MM.1S (cell line): Measurements from ENCODE around the gene PPP2R5C.

Experiments
- DNase-seq: peaks from one replicate; pipeline ENCODE4 v3.0.0-alpha.2; 2015
- H2AFZ ChIP-seq: fragments of 300-600 bp; sonication (generic); 2 replicates; pipeline ENCODE4 v1.6.0; 2016; ENCODE audit warnings: antibody characterized with exemption, low read length
- H3F3A ChIP-seq: fragments of 300-600 bp; sonication (generic); 2 replicates; pipeline ENCODE4 v1.6.1; 2016; ENCODE audit warnings: mild to moderate bottlenecking, antibody characterized with exemption, low read length, moderate library complexity, mixed read lengths; ENCODE audit not compliant: insufficient read depth
- H3K27ac ChIP-seq: fragments of 300-600 bp; sonication (generic); 2 replicates; pipeline ENCODE4 v1.5.1; 2016; ENCODE audit warnings: mild to moderate bottlenecking, low read length
- H3K27me3 ChIP-seq: fragments of 300-600 bp; sonication (generic); replicated peaks from 2 replicates; pipeline ENCODE4 v1.6.0; 2016; ENCODE audit warnings: low read length; ENCODE audit not compliant: insufficient read depth
- H3K36me3 ChIP-seq: fragments of 300-600 bp; sonication (generic); replicated peaks from 2 replicates; pipeline ENCODE4 v1.6.1; 2016; ENCODE audit warnings: mild to moderate bottlenecking, low read length, mixed read lengths; ENCODE audit not compliant: insufficient read depth
- H3K4me1 ChIP-seq: fragments of 300-600 bp; sonication (generic); 2 replicates; pipeline ENCODE4 v1.6.1; 2016; ENCODE audit warnings: low read length, mixed read lengths
- H3K4me2 ChIP-seq: fragments of 300-600 bp; sonication (generic); 2 replicates; pipeline ENCODE4 v1.6.0; 2016; ENCODE audit warnings: low read depth, low read length
- H3K4me3 ChIP-seq: fragments of 300-600 bp; sonication (generic); 2 replicates; pipeline ENCODE4 v1.5.1; 2016; ENCODE audit warnings: low read length, mixed read lengths
- H3K79me2 ChIP-seq: fragments of 300-600 bp; sonication (generic); 2 replicates; pipeline ENCODE4 v1.6.1; 2016; ENCODE audit warnings: mixed run types, low read length, mixed read lengths
- H3K9ac ChIP-seq: fragments of 300-600 bp; sonication (generic); 2 replicates; pipeline ENCODE4 v1.6.1; 2016; ENCODE audit warnings: low read length, mixed read lengths
- H3K9me2 ChIP-seq: fragments of 300-600 bp; sonication (generic); replicated peaks from 2 replicates; pipeline ENCODE4 v1.6.1; 2016; ENCODE audit warnings: mild to moderate bottlenecking, low read length, mixed read lengths; ENCODE audit not compliant: insufficient read depth
- H3K9me3 ChIP-seq: fragments of 300-600 bp; sonication (generic); replicated peaks from 2 replicates; pipeline ENCODE4 v1.6.1; 2016; ENCODE audit warnings: mild to moderate bottlenecking, low read length, mixed read lengths; ENCODE audit not compliant: insufficient read depth
- H4K20me1 ChIP-seq: fragments of 300-600 bp; sonication (generic); 2 replicates; pipeline ENCODE4 v1.6.1; 2016; ENCODE audit warnings: mild to moderate bottlenecking, low read length, moderate library complexity, mixed read lengths; ENCODE audit not compliant: insufficient read depth
- CTCF ChIP-seq: fragments of 300-600 bp; sonication (generic); IDR thresholded peaks from 2 replicates; pipeline ENCODE4 v1.5.1; 2016; ENCODE audit warnings: antibody characterized with exemption, low read length, mixed read lengths
- EZH2 ChIP-seq: fragments of 300-600 bp; sonication (generic); optimal IDR thresholded peaks from 2 replicates; pipeline ENCODE3; 2017; ENCODE audit warnings: low read depth, mild to moderate bottlenecking, antibody characterized with exemption, low read length, mixed read lengths
- EZH2phosphoT487 ChIP-seq: fragments of 300-600 bp; sonication (generic); IDR thresholded peaks from 2 replicates; pipeline ENCODE4 v1.6.1; 2018; ENCODE audit warnings: antibody characterized with exemption, low read length

PPP2R5C gene

GRCh38 chr14:101814934-101815333 lies 53.4 kb downstream of the PPP2R5C start:
- Histone ChIP-seq H3K9me2 (no peaks in the 10 kb centered on the region), H2AFZ (no peak overlapping the region), H3K79me2 (peaks cover 93% of the 10 kb centered on the region), H3K4me2 (no peak overlapping the region), H3K9ac (no peak overlapping the region), H3K9me3 (no peaks in the 10 kb centered on the region), H3K27ac (no peak overlapping the region), H3K4me1 (peaks cover 23% of the 10 kb centered on the region), H3F3A (peaks cover 3% of the 10 kb centered on the region), H3K36me3 (no peaks in the 10 kb centered on the region; the same call in 1 of the 2 replicates), H3K4me3 (no peak overlapping the region), H4K20me1 (no peaks in the 10 kb centered on the region), H3K27me3 (no peaks in the 10 kb centered on the region)
- DNase-seq: no peak
- no peak for TF ChIP-seq EZH2
- TF ChIP-seq EZH2phosphoT487: no peak
- TF ChIP-seq CTCF: no peak

GRCh38 chr14:101815994-101816393 lies 54.5 kb downstream of the PPP2R5C start:
- no peaks in the 10 kb centered on the region for H3K27me3 ChIP-seq
- no peaks in the 10 kb centered on the region; the same call in 1 of the 2 replicates for H3K36me3 ChIP-seq
- no peaks in the 10 kb centered on the region for H3K9me2 ChIP-seq
- no peaks in the 10 kb centered on the region for H4K20me1 ChIP-seq
- peaks cover 23% of the 10 kb centered on the region for H3K4me1 ChIP-seq
- H3K4me3 ChIP-seq: no peak overlapping the region
- no peaks in the 10 kb centered on the region for H3F3A ChIP-seq
- no peak for TF ChIP-seq EZH2phosphoT487
- no peak for TF ChIP-seq EZH2
- no peak for TF ChIP-seq CTCF
- no peak overlapping the region for H3K9ac ChIP-seq
- H3K9me3 ChIP-seq: no peaks in the 10 kb centered on the region
- no peak overlapping the region for H3K27ac ChIP-seq
- H2AFZ ChIP-seq: no peak overlapping the region
- H3K4me2 ChIP-seq: no peak overlapping the region
- peaks cover 95% of the 10 kb centered on the region for H3K79me2 ChIP-seq
- DNase-seq: no peak

DNA sequence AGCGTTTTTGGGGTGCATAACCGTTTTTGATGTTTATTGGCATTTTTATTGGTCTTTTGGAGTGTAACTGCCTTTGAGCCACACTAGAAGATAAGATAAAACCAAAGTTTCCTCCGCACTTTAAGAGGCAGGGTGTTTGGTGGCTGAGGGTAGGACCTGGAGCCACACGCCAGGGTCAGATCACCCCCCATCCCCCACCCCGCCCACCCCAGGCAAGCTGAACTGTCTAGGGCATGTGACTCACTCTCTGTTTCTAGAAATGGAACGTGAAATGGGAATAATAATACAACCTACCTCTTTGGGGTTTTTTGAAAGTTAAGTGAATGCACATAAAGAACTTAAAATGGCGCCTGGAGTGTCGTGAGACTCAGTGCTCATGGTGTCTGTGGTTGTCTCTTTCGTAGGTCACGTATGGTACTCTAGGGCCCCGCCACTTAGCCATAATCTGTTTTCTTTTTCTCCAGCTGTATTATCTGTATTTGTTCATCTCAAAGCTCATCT lies 56.0 kb downstream of the PPP2R5C start:
- peaks cover 92% of the 10 kb centered on the region for H3K79me2 ChIP-seq
- no peak overlapping the region for H3K9ac ChIP-seq
- no peak for DNase-seq
- H3F3A ChIP-seq: no peaks in the 10 kb centered on the region
- H3K9me3 ChIP-seq: no peaks in the 10 kb centered on the region
- TF ChIP-seq EZH2: no peak
- no peak for TF ChIP-seq EZH2phosphoT487
- no peak for TF ChIP-seq CTCF
- no peaks in the 10 kb centered on the region for H3K9me2 ChIP-seq
- H3K27me3 ChIP-seq: no peaks in the 10 kb centered on the region
- H3K4me3 ChIP-seq: no peak overlapping the region
- no peaks in the 10 kb centered on the region for H4K20me1 ChIP-seq
- H3K4me1 ChIP-seq: peaks cover 19% of the 10 kb centered on the region
- no peak overlapping the region for H2AFZ ChIP-seq
- H3K4me2 ChIP-seq: no peak overlapping the region
- H3K36me3 ChIP-seq: no peaks in the 10 kb centered on the region; the same call in 1 of the 2 replicates
- no peak overlapping the region for H3K27ac ChIP-seq
